GM23338 (cell line): ENCODE measurements around the gene NPAS3. TPM values are rescaled to one million over a fixed set of nuclear protein-coding genes. Genes with fewer than 3 reads are reported as not detected.

Experiments
- ATAC-seq: fragments of 200-7000 bp; cut with Tn5 transposase; 3 replicates; pipeline ENCODE4 v1.9.1; 2020
- DNase-seq: peaks from one replicate; pipeline ENCODE4 v3.0.0-alpha.2; 2015; ENCODE audit warnings: low spot score
- H2AFZ ChIP-seq: fragments of 200-600 bp; sonication (generic); 2 replicates; pipeline ENCODE4 v1.8.0; 2016; ENCODE audit warnings: antibody characterized with exemption, mild to moderate bottlenecking, moderate library complexity
- H3F3A ChIP-seq: fragments of 200-600 bp; sonication (generic); replicated peaks from 2 replicates; pipeline ENCODE4 v1.8.0; 2017; ENCODE audit warnings: antibody characterized with exemption, mixed run types, low read depth
- H3K27ac ChIP-seq: fragments of 200-600 bp; sonication (generic); 2 replicates; pipeline ENCODE4 v1.6.1; 2016; ENCODE audit warnings: low read depth
- H3K27me3 ChIP-seq: fragments of 200-600 bp; sonication (generic); 2 replicates; pipeline ENCODE4 v1.8.0; 2016; ENCODE audit warnings: mild to moderate bottlenecking, mixed run types, moderate library complexity; ENCODE audit not compliant: insufficient read depth
- H3K36me3 ChIP-seq: fragments of 200-600 bp; sonication (generic); 2 replicates; pipeline ENCODE4 v1.8.0; 2016; ENCODE audit warnings: mild to moderate bottlenecking; ENCODE audit not compliant: insufficient read depth
- H3K4me1 ChIP-seq: fragments of 200-600 bp; sonication (generic); 2 replicates; pipeline ENCODE4 v1.8.0; 2016; ENCODE audit warnings: mild to moderate bottlenecking, moderate library complexity; ENCODE audit not compliant: insufficient read depth
- H3K4me2 ChIP-seq: fragments of 200-600 bp; sonication (generic); 2 replicates; pipeline ENCODE4 v1.7.1; 2017; ENCODE audit warnings: mixed run types
- H3K4me3 ChIP-seq: fragments of 200-600 bp; sonication (generic); 2 replicates; pipeline ENCODE4 v1.6.1; 2016; ENCODE audit warnings: mixed run types
- H3K79me2 ChIP-seq: fragments of 200-600 bp; sonication (generic); replicated peaks from 2 replicates; pipeline ENCODE4 v1.8.0; 2017; ENCODE audit warnings: mild to moderate bottlenecking; ENCODE audit not compliant: insufficient read depth
- H3K9me2 ChIP-seq: fragments of 200-600 bp; sonication (generic); 2 replicates; pipeline ENCODE4 v1.8.0; 2017; ENCODE audit not compliant: insufficient read depth
- H4K20me1 ChIP-seq: fragments of 200-600 bp; sonication (generic); replicated peaks from 2 replicates; pipeline ENCODE4 v1.8.0; 2017; ENCODE audit warnings: mild to moderate bottlenecking; ENCODE audit not compliant: insufficient read depth
- H3K27ac Mint-ChIP-seq: 2 replicates; pipeline ENCODE4 v1.8.0; 2020; ENCODE audit warnings: inconsistent platforms, mild to moderate bottlenecking, moderate library complexity, mixed read lengths
- H3K27me3 Mint-ChIP-seq: 3 replicates; pipeline ENCODE4 v1.8.0; 2022; ENCODE audit warnings: low read depth, mild to moderate bottlenecking, moderate library complexity, mixed read lengths, inconsistent platforms; ENCODE audit not compliant: insufficient read depth, poor library complexity
- H3K36me3 Mint-ChIP-seq: 3 replicates; pipeline ENCODE4 v1.8.0; 2021; ENCODE audit warnings: low read depth, mild to moderate bottlenecking, inconsistent platforms, moderate library complexity, mixed read lengths
- H3K4me1 Mint-ChIP-seq: 3 replicates; pipeline ENCODE4 v1.8.0; 2020; ENCODE audit warnings: mild to moderate bottlenecking, inconsistent platforms, mixed read lengths
- H3K4me3 Mint-ChIP-seq: 3 replicates; pipeline ENCODE4 v1.8.0; 2021; ENCODE audit warnings: moderate library complexity, mild to moderate bottlenecking, inconsistent platforms, mixed read lengths
- H3K9me3 Mint-ChIP-seq: 3 replicates; pipeline ENCODE4 v1.8.0; 2020; ENCODE audit warnings: moderate library complexity, mild to moderate bottlenecking, inconsistent platforms, mixed read lengths
- CTCF ChIP-seq, 2 experiments: fragments of 200-600 bp in 1 of 2; sonication (generic) in 1 of 2; conservative IDR thresholded peaks; 2 replicates each; pipeline versions ENCODE4 v1.5.1 to v1.6.1; 2016 to 2017; ENCODE audit warnings: antibody characterized with exemption in 2 of 2, low read depth in 2 of 2, mild to moderate bottlenecking in 2 of 2, moderate library complexity in 1 of 2
- ETS1 ChIP-seq: IDR thresholded peaks from 2 replicates; pipeline ENCODE4 v1.6.1; 2016; ENCODE audit warnings: antibody characterized with exemption
- EZH2phosphoT487 ChIP-seq: fragments of 200-600 bp; sonication (generic); IDR thresholded peaks from one replicate; pipeline ENCODE4 v1.8.1; 2018; ENCODE audit warnings: antibody characterized with exemption; ENCODE audit not compliant: unreplicated experiment
- JUNB ChIP-seq: IDR thresholded peaks from one replicate; pipeline ENCODE4 v1.6.1; 2016; ENCODE audit warnings: antibody characterized with exemption; ENCODE audit not compliant: unreplicated experiment
- NANOG ChIP-seq: IDR thresholded peaks from 2 replicates; pipeline ENCODE4 v1.6.1; 2016; ENCODE audit warnings: antibody characterized with exemption, borderline replicate concordance
- POLR2AphosphoS5 ChIP-seq: IDR thresholded peaks from 2 replicates; pipeline ENCODE4 v1.6.1; 2016; ENCODE audit warnings: antibody characterized with exemption, low read depth
- REST ChIP-seq: IDR thresholded peaks from one replicate; pipeline ENCODE4 v1.6.1; 2018; ENCODE audit warnings: antibody characterized with exemption; ENCODE audit not compliant: unreplicated experiment
- ZNF114 ChIP-seq: fragments of 250-450 bp; sonication (Bioruptor Pico); IDR thresholded peaks from 2 replicates; pipeline ENCODE4 v1.5.0; 2020; ENCODE audit warnings: mild to moderate bottlenecking, moderate library complexity
- ZNF331 ChIP-seq: fragments of 250-450 bp; sonication (Bioruptor Pico); IDR thresholded peaks from 2 replicates; pipeline ENCODE4 v1.5.0; 2020; ENCODE audit warnings: low read depth, mild to moderate bottlenecking, moderate library complexity
- polyA plus RNA-seq: library from polyadenylated mRNA; unstranded; fragments of >200 nt; fragmentation: Nextera tagmentation; extraction: Ambion mirVana; gene quantifications from 2 replicates; pipeline ENCODE4 v1.2.1, GENCODE V29; 2016
- total RNA-seq: library from RNA; depleted of rRNA; stranded (reverse); fragments of >200 nt; shearing (Covaris generic); gene quantifications from 2 replicates; pipeline ENCODE4 v1.2.3, GENCODE V29; 2014

NPAS3 gene
- total and polyA plus RNA-seq, 2 experiments from 2014 or later: 0.17 to 0.19 TPM

- no peaks in the 10 kb centered on the region; the same call in 1 of the 2 replicates for H3K9me2 ChIP-seq
- no peak overlapping the region for H3K4me3 ChIP-seq
- TF ChIP-seq JUNB: no peak
- H3K36me3 ChIP-seq: no peaks in the 10 kb centered on the region
- H3K4me3 Mint-ChIP-seq: no peak overlapping the region
- H3K27ac ChIP-seq: no peak overlapping the region
- H3F3A ChIP-seq: no peaks in the 10 kb centered on the region
- ATAC-seq (no peak), DNase-seq (no peak)
- no peak overlapping the region for H3K4me2 ChIP-seq
- H3K27me3 ChIP-seq: no peaks in the 10 kb centered on the region
- no peaks in the 10 kb centered on the region for H3K27me3 Mint-ChIP-seq
- peak overlapping the region; percentile 78; the same call in 1 of the 2 replicates for H2AFZ ChIP-seq
- peaks cover 17% of the 10 kb centered on the region for H3K4me1 ChIP-seq
- no peak overlapping the region for H3K27ac Mint-ChIP-seq
- peaks cover 18% of the 10 kb centered on the region for H3K4me1 Mint-ChIP-seq
- H3K36me3 Mint-ChIP-seq: no peaks in the 10 kb centered on the region
- H4K20me1 ChIP-seq: no peaks in the 10 kb centered on the region
- H3K79me2 ChIP-seq: no peaks in the 10 kb centered on the region
- no peaks in the 10 kb centered on the region for H3K9me3 Mint-ChIP-seq
Measured at GRCh38 chr14:33705490-33705889, 766.8 kb downstream of the NPAS3 start.

- no peak overlapping the region for H3K4me2 ChIP-seq
- no peaks in the 10 kb centered on the region for H3K9me2 ChIP-seq
- DNase-seq: no peak
- Mint-ChIP-seq H3K36me3 (no peaks in the 10 kb centered on the region), H3K4me1 (peaks cover 30% of the 10 kb centered on the region), H3K27me3 (no peaks in the 10 kb centered on the region), H3K9me3 (no peaks in the 10 kb centered on the region), H3K27ac (peak overlapping the region; percentile 2; the same call in 1 of the 2 replicates), H3K4me3 (no peak overlapping the region)
- H3K4me3 ChIP-seq: no peak overlapping the region
- no peak overlapping the region for H3K27ac ChIP-seq
- H3K79me2 ChIP-seq: no peaks in the 10 kb centered on the region
- no peak for ATAC-seq
- H3K27me3 ChIP-seq: no peaks in the 10 kb centered on the region
- H4K20me1 ChIP-seq: no peaks in the 10 kb centered on the region
- peak overlapping the region; percentile 43; the same call in 1 of the 2 replicates for H2AFZ ChIP-seq
- TF ChIP-seq REST (no peak), CTCF (conservative IDR thresholded peaks at IDR 0.05; ENCODE audit: low read depth in 2 of 2) (no peak), ZNF331 (no peak), POLR2AphosphoS5 (no peak)
- peaks cover 28% of the 10 kb centered on the region for H3K4me1 ChIP-seq
- H3F3A ChIP-seq: no peaks in the 10 kb centered on the region
- H3K36me3 ChIP-seq: no peaks in the 10 kb centered on the region
Measured at GRCh38 chr14:33707716-33708115, 769.0 kb downstream of the NPAS3 start.

- H3K4me3 Mint-ChIP-seq: no peak overlapping the region
- H3K27ac ChIP-seq: no peak overlapping the region
- TF ChIP-seq EZH2phosphoT487 (no peak), ETS1 (no peak), CTCF (conservative IDR thresholded peaks at IDR 0.05; ENCODE audit: low read depth in 2 of 2) (no peak), NANOG (no peak), ZNF114 (CRISPR knock-in tag) (no peak), JUNB (no peak)
Measured at GRCh38 chr14:33709283-33709682, 770.6 kb downstream of the NPAS3 start.

More at GRCh38 chr14:33709283-33709682, 770.6 kb downstream of the NPAS3 start:
- H3K27ac Mint-ChIP-seq: no peak overlapping the region
- Histone ChIP-seq H3F3A (no peaks in the 10 kb centered on the region), H3K27me3 (no peaks in the 10 kb centered on the region), H3K36me3 (no peaks in the 10 kb centered on the region), H3K9me2 (peaks cover 8% of the 10 kb centered on the region), H3K4me2 (no peak overlapping the region), H4K20me1 (no peaks in the 10 kb centered on the region), H2AFZ (no peak overlapping the region), H3K4me1 (peaks cover 28% of the 10 kb centered on the region), H3K4me3 (no peak overlapping the region), H3K79me2 (no peaks in the 10 kb centered on the region)
- DNase-seq (no peak), ATAC-seq (no peak)
- no peaks in the 10 kb centered on the region for H3K9me3 Mint-ChIP-seq
- no peaks in the 10 kb centered on the region for H3K36me3 Mint-ChIP-seq
- no peaks in the 10 kb centered on the region for H3K27me3 Mint-ChIP-seq
- peaks cover 30% of the 10 kb centered on the region for H3K4me1 Mint-ChIP-seq
